GM23248 (cell line): Measurements from ENCODE around the gene UBAC2. TPM values are rescaled to one million over a fixed set of nuclear protein-coding genes. Genes with fewer than 3 reads are reported as not detected.

Experiments
- DNase-seq: peaks from one replicate; pipeline ENCODE4 v3.0.0-alpha.2; 2015
- H2AFZ ChIP-seq: fragments of 200-600 bp; sonication (generic); 2 replicates; pipeline ENCODE4 v1.6.1; 2016; ENCODE audit warnings: antibody characterized with exemption
- H3F3A ChIP-seq: fragments of 200-600 bp; sonication (generic); 2 replicates; pipeline ENCODE4 v1.6.1; 2016; ENCODE audit warnings: mild to moderate bottlenecking, antibody characterized with exemption, mixed run types; ENCODE audit not compliant: insufficient read depth
- H3K27ac ChIP-seq: fragments of 200-600 bp; sonication (generic); 2 replicates; pipeline ENCODE4 v1.5.1; 2016; ENCODE audit warnings: mild to moderate bottlenecking
- H3K27me3 ChIP-seq: fragments of 200-600 bp; sonication (generic); replicated peaks from 2 replicates; pipeline ENCODE4 v1.6.1; 2016; ENCODE audit warnings: mild to moderate bottlenecking; ENCODE audit not compliant: insufficient read depth
- H3K36me3 ChIP-seq: fragments of 200-600 bp; sonication (generic); 2 replicates; pipeline ENCODE4 v1.6.1; 2016; ENCODE audit warnings: low read depth, mild to moderate bottlenecking
- H3K4me1 ChIP-seq: fragments of 200-600 bp; sonication (generic); 2 replicates; pipeline ENCODE4 v1.6.1; 2016; ENCODE audit warnings: mild to moderate bottlenecking; ENCODE audit not compliant: insufficient read depth
- H3K4me2 ChIP-seq: fragments of 200-600 bp; sonication (generic); one replicate; pipeline ENCODE4 v1.6.1; 2016; ENCODE audit warnings: mild to moderate bottlenecking; ENCODE audit not compliant: unreplicated experiment
- H3K4me3 ChIP-seq: fragments of 200-600 bp; sonication (generic); 2 replicates; pipeline ENCODE4 v1.5.1; 2016; ENCODE audit warnings: mild to moderate bottlenecking
- H3K79me2 ChIP-seq: fragments of 200-600 bp; sonication (generic); 2 replicates; pipeline ENCODE4 v1.6.1; 2016; ENCODE audit warnings: mild to moderate bottlenecking; ENCODE audit not compliant: insufficient read depth
- H3K9ac ChIP-seq: fragments of 200-600 bp; sonication (generic); 2 replicates; pipeline ENCODE4 v1.6.1; 2016; ENCODE audit warnings: mild to moderate bottlenecking
- H3K9me2 ChIP-seq: fragments of 200-600 bp; sonication (generic); 2 replicates; pipeline ENCODE4 v1.6.1; 2016; ENCODE audit warnings: mixed run types, mild to moderate bottlenecking, moderate library complexity; ENCODE audit not compliant: insufficient read depth
- H3K9me3 ChIP-seq: fragments of 200-600 bp; sonication (generic); one replicate; pipeline ENCODE4 v1.6.1; 2017; ENCODE audit warnings: low read depth
- H4K20me1 ChIP-seq: fragments of 200-600 bp; sonication (generic); 2 replicates; pipeline ENCODE4 v1.6.0; 2016; ENCODE audit not compliant: insufficient read depth
- EZH2 ChIP-seq: fragments of 200-600 bp; sonication (generic); IDR thresholded peaks from 2 replicates; pipeline ENCODE4 v1.6.1; 2018; ENCODE audit warnings: antibody characterized with exemption, mild to moderate bottlenecking; ENCODE audit not compliant: insufficient read depth, poor library complexity, severe bottlenecking
- EZH2phosphoT487 ChIP-seq: fragments of 200-600 bp; sonication (generic); IDR thresholded peaks from 2 replicates; pipeline ENCODE4 v1.6.1; 2018; ENCODE audit warnings: antibody characterized with exemption, moderate library complexity, mild to moderate bottlenecking, low read depth; ENCODE audit not compliant: insufficient read depth
- WGBS, 2 experiments: methylation state at CpG; one replicate each; pipeline ENCODE4 v1.1.6; 2015 to 2017; ENCODE audit warnings: low lambda C conversion rate in 2 of 2, low coverage in 1 of 2; ENCODE audit errors: missing lambda C conversion rate in 2 of 2; 5-methylcytosine and 5-hydroxymethylcytosine counted together
- in situ Hi-C: fragments of 300-500 bp; cut with MboI; formaldehyde crosslinking; loops from 2 replicates; pipeline ENCODE4 v1.15.0; 2020
- polyA plus RNA-seq: library from polyadenylated mRNA; unstranded; fragments of >200 nt; fragmentation: Nextera tagmentation; extraction: Ambion mirVana; gene quantifications from 2 replicates; pipeline ENCODE4 v1.2.1, GENCODE V29; 2016
- total RNA-seq: library from RNA; depleted of rRNA; stranded (reverse); fragments of >200 nt; shearing (Covaris generic); gene quantifications from 2 replicates; pipeline ENCODE4 v1.2.3, GENCODE V29; 2014

The UBAC2 gene
- total and polyA plus RNA-seq, 2 experiments from 2014 or later = 66.1 to 95.9 TPM

DNA sequence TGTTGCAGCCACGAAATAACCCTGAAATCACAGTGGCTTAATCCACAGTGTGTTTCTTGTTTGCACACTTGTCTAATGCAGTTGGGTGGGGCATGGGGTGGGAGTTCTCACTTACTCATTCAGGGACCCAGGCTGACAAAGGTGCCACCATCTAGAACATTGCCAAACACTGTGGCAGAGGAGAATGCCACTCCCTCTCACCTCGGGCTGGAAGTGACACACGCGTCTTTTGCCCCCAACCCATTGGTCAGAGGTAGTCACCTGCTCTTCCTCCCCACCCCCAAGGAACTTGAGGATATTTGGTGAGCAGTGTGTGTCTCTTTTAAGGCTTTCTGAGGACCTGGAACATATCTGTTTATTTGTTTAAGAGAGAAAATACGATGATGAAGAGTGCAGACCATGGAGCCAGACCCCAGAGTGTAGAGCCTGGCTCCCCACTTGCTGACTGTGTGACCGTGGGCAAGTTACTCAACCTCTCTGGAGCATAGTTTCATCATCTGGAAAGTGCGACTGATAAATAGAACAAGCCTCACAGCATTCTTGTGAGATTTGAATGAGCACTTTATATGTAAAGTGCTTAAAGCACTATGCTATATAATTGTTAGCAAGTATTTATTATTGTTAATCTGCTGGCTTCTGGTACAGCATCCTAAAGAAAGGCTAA, 89.2 kb downstream of the UBAC2 start:
- WGBS, 2 experiments = 95 to 96% methylated on average over 7 of the region's 7 CpGs
- no peak overlapping the region for H3K27ac ChIP-seq

DNA sequence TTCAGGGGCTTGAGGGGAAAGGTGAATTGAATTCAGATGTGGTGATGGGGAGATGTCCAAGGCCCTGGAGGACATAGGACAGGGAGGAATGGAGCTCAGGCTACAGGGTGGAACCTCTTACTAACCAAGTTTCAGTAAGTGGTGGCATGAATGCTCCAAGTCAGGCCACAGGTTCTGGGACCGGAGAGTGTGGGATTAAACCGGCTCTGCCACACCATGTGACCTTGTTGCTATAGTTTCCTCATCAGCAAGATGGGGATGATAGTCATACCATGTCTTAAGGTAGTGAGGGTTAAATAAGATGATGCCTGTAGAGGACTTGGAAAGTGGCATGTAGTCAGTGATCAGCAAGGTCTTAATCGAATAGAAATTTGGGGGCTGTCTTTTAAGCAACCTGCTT, 90.2 kb downstream of the UBAC2 start:
- TF ChIP-seq EZH2phosphoT487 (no peak), EZH2 (no peak)
- Histone ChIP-seq H3K4me1 (no peaks in the 10 kb centered on the region), H3K79me2 (no peaks in the 10 kb centered on the region), H2AFZ (no peak overlapping the region), H3K27me3 (no peaks in the 10 kb centered on the region), H3K4me2 (no peak overlapping the region), H3F3A (no peaks in the 10 kb centered on the region), H4K20me1 (no peaks in the 10 kb centered on the region), H3K4me3 (no peak overlapping the region), H3K27ac (no peak overlapping the region), H3K9me3 (no peaks in the 10 kb centered on the region), H3K9ac (no peak overlapping the region), H3K9me2 (no peaks in the 10 kb centered on the region), H3K36me3 (no peaks in the 10 kb centered on the region)
- DNase-seq = no peak
- in situ Hi-C loops = no loop called here
- 94 to 95% methylated on average over 3 of the region's 3 CpGs for WGBS, 2 experiments

More for the DNA sequence above, 89.2 kb downstream of the UBAC2 start:
- in situ Hi-C loops = no loop called here
- Histone ChIP-seq H4K20me1 (no peaks in the 10 kb centered on the region), H2AFZ (no peak overlapping the region), H3F3A (no peaks in the 10 kb centered on the region), H3K27me3 (no peaks in the 10 kb centered on the region), H3K79me2 (0 out of 2 replicates have a peak, but pooled peaks cover 4% of the 10 kb centered on the region), H3K4me3 (no peak overlapping the region), H3K9me2 (no peaks in the 10 kb centered on the region), H3K36me3 (no peaks in the 10 kb centered on the region), H3K4me1 (no peaks in the 10 kb centered on the region), H3K9me3 (no peaks in the 10 kb centered on the region), H3K9ac (no peak overlapping the region), H3K4me2 (no peak overlapping the region)
- TF ChIP-seq EZH2 (no peak), EZH2phosphoT487 (no peak)
- DNase-seq = no peak

DNA sequence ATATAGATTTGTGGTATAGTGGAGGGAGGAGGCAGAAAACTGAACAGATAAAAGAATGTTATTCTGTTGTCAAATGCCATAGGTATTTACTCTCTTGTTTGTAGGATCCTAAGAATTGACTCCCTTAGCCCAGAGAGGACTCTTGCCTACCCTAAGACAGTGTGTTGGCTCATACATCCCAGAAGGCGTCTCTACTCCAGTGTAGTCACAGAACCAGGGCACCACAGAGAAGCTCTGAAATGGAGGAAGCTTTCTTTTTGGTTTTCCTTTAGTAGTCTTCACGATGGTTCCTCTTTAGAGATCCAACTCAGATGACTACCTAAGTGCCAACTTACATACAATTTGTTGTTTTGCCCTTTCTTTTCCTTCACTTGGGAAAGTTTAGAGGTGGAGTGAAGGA, 92.5 kb downstream of the UBAC2 start:
- Histone ChIP-seq H3K9ac (no peak overlapping the region), H3K9me3 (no peaks in the 10 kb centered on the region), H2AFZ (no peak overlapping the region), H4K20me1 (no peaks in the 10 kb centered on the region), H3K9me2 (no peaks in the 10 kb centered on the region), H3K79me2 (no peaks in the 10 kb centered on the region), H3F3A (no peaks in the 10 kb centered on the region), H3K4me2 (no peak overlapping the region), H3K4me3 (no peak overlapping the region), H3K36me3 (no peaks in the 10 kb centered on the region), H3K4me1 (peaks cover 5% of the 10 kb centered on the region; the same call in 1 of the 2 replicates), H3K27ac (no peak overlapping the region), H3K27me3 (no peaks in the 10 kb centered on the region)
- DNase-seq = no peak
- WGBS, 2 experiments = 96 to 98% methylated on average over 2 of the region's 2 CpGs
- TF ChIP-seq EZH2phosphoT487 (no peak), EZH2 (no peak)
- in situ Hi-C loops = no loop called here

DNA sequence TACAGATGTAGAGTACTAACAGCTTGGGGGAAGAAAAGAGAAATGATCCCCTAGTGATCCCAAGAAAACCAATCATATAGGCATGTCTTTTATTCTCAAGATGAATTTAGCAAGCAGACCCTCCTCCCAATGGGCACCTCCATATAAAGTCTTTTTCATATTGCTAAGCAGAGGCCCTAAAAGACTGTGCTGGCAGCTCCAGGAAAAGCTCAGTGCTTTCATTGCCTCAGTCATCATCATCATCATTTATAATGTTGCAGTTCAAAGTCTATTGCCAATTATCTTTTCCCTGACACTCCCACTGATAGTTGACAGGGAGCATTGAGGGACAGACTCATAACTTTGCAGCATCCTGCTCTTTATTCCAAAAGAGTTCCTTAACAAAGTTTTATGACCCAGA, 93.5 kb downstream of the UBAC2 start:
- H3K9me3 ChIP-seq = no peaks in the 10 kb centered on the region

More for the DNA sequence above, 93.5 kb downstream of the UBAC2 start:
- Histone ChIP-seq H3K9ac (no peak overlapping the region), H3K79me2 (no peaks in the 10 kb centered on the region), H3K4me2 (no peak overlapping the region), H3K4me1 (peaks cover 5% of the 10 kb centered on the region; the same call in 1 of the 2 replicates), H3F3A (no peaks in the 10 kb centered on the region), H3K27ac (no peak overlapping the region), H2AFZ (no peak overlapping the region), H4K20me1 (no peaks in the 10 kb centered on the region), H3K4me3 (no peak overlapping the region), H3K27me3 (no peaks in the 10 kb centered on the region), H3K9me2 (no peaks in the 10 kb centered on the region), H3K36me3 (no peaks in the 10 kb centered on the region)
- no peak for TF ChIP-seq EZH2
- TF ChIP-seq EZH2phosphoT487 = no peak
- no peak for DNase-seq
- in situ Hi-C loops = no loop called here
